Measurements from ENCODE around the gene AURKB. TPM values are rescaled to one million over a fixed set of nuclear protein-coding genes. Genes with fewer than 3 reads are reported as not detected.
A peak's percentile ranks its signal among the peaks of the same experiment; 100 is the strongest.

The AURKB gene
- total and polyA plus RNA-seq, 2 of the 13 experiments (the other 11 are each of a cell fraction or from before 2014, with no cell fraction given), result 29.5 to 75.3 TPM

DNA sequence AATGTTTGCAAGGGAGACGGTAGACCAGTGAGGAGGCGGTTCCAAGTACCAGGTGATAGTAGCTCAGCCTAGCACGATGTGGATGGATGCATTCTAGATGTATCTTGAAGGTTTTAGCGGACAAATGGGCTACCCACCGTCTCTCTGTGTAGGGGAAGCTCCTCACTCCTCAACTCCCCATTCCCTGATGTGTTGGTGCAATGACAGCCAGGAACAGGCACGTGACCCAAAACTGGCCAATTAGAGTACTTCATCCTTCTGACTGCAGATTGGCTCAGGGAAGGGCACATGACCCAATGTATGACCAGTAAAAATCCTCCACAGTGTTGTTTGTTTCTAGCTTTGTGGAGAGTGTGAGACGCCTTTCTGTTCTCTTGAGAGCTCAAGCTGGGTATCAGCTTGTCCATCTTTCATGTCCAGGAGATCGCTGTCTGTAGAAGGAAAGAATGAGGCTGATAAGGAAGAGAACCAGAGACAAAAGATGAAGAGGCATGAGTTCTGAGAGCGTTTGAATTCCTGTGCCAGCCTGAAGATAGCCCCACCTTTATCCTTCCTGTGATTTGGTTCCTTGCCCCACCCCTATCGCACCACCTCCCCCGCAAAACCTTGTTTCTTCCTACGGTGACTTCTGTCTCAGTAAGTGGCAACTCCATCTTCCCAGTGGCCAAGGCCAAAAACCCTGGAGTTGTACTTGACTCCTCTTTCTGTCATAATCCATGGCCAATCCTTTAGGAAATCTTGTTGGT is 18.1 kb downstream of the AURKB start (continued):
- TF ChIP-seq ZNF639 (CRISPR knock-in tag; conservative IDR thresholded peaks at IDR 0.05), result no peak
- no peak for TF ChIP-seq BRCA1 (CRISPR knock-in tag; IDR thresholded peaks at IDR 0.05)
- TF ChIP-seq ZNF703 (CRISPR knock-in tag; IDR thresholded peaks at IDR 0.05; ENCODE audit: borderline replicate concordance), result no peak
- no peak for TF ChIP-seq ZNF777 (CRISPR knock-in tag; IDR thresholded peaks at IDR 0.05)
- no peak for TF ChIP-seq ZNF33A (CRISPR knock-in tag; IDR thresholded peaks at IDR 0.05; ENCODE audit: borderline replicate concordance)
- no peak for TF ChIP-seq RBM39 (IDR thresholded peaks at IDR 0.05; ENCODE audit: low read depth, low read length, poor library complexity, severe bottlenecking)
- no peak for TF ChIP-seq SIN3B (IDR thresholded peaks at IDR 0.05; ENCODE audit: low read length)
- TF ChIP-seq EP300 (IDR thresholded peaks at IDR 0.05; ENCODE audit: low read depth in 2 of 2, low read length in 2 of 2), result no peak
- no peak for TF ChIP-seq EP300 (CRISPR knock-in tag; IDR thresholded peaks at IDR 0.05; ENCODE audit: borderline replicate concordance)
- 0 out of 2 replicates have a peak, but pooled peaks have one; percentile 16 for TF ChIP-seq PATZ1 (CRISPR knock-in tag; IDR thresholded peaks at IDR 0.05)
- TF ChIP-seq, protein P1, sequence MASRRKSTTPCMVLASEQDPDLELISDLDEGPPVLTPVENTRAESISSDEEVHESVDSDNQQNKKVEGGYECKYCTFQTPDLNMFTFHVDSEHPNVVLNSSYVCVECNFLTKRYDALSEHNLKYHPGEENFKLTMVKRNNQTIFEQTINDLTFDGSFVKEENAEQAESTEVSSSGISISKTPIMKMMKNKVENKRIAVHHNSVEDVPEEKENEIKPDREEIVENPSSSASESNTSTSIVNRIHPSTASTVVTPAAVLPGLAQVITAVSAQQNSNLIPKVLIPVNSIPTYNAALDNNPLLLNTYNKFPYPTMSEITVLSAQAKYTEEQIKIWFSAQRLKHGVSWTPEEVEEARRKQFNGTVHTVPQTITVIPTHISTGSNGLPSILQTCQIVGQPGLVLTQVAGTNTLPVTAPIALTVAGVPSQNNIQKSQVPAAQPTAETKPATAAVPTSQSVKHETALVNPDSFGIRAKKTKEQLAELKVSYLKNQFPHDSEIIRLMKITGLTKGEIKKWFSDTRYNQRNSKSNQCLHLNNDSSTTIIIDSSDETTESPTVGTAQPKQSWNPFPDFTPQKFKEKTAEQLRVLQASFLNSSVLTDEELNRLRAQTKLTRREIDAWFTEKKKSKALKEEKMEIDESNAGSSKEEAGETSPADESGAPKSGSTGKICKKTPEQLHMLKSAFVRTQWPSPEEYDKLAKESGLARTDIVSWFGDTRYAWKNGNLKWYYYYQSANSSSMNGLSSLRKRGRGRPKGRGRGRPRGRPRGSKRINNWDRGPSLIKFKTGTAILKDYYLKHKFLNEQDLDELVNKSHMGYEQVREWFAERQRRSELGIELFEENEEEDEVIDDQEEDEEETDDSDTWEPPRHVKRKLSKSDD (CRISPR knock-in tag; IDR thresholded peaks at IDR 0.05; ENCODE audit: low read depth), result no peak
- no peak for TF ChIP-seq ZNF792 (CRISPR knock-in tag; IDR thresholded peaks at IDR 0.05)
- TF ChIP-seq CBFB (CRISPR knock-in tag; IDR thresholded peaks at IDR 0.05), result no peak
- peak; percentile 73; the same call in 1 of the 2 replicates for TF ChIP-seq ARID4A (CRISPR knock-in tag; IDR thresholded peaks at IDR 0.05; ENCODE audit: borderline replicate concordance)
- TF ChIP-seq HNRNPUL1 (IDR thresholded peaks at IDR 0.05; ENCODE audit: low read depth, low read length), result no peak
- TF ChIP-seq ZNF292 (CRISPR knock-in tag; IDR thresholded peaks at IDR 0.05; ENCODE audit: borderline replicate concordance, low read depth), result no peak
- no peak for TF ChIP-seq XBP1 (CRISPR knock-in tag; IDR thresholded peaks at IDR 0.05)
- 0 out of 2 replicates have a peak, but pooled peaks have one; percentile 36 for TF ChIP-seq ZMYM4 (CRISPR knock-in tag; IDR thresholded peaks at IDR 0.05)
- no peak for TF ChIP-seq ZNF891 (CRISPR knock-in tag; IDR thresholded peaks at IDR 0.05)
- no peak for TF ChIP-seq NFE2L2 (IDR thresholded peaks at IDR 0.05; ENCODE audit: low read length)

Measured in HepG2 (cell line).